Mucosa of gallbladder (tissue), 1 donor: ENCODE measurements around the gene BTBD10. TPM values are rescaled to one million over a fixed set of nuclear protein-coding genes. Genes with fewer than 3 reads are reported as not detected.
A peak's percentile ranks its signal among the peaks of the same experiment; 100 is the strongest.
"Not testable (repeated sequence)": the region's sequence is repeated elsewhere in the genome, so short reads cannot be mapped to it uniquely, and the experiment has no call there.

ENCODE experiments used
- DNase-seq: peaks from one replicate; pipeline ENCODE4 v3.0.0-alpha.2; 2020; ENCODE audit warnings: low spot score
- total RNA-seq: library from RNA; stranded (reverse); gene quantifications from one replicate; pipeline ENCODE4 v1.2.1, GENCODE V29; 2021
- donor health status: DM: no; HTN: no; CAD: no.

The BTBD10 gene
- total RNA-seq, 1 donor from 2014 or later: 24.6 TPM

DNA sequence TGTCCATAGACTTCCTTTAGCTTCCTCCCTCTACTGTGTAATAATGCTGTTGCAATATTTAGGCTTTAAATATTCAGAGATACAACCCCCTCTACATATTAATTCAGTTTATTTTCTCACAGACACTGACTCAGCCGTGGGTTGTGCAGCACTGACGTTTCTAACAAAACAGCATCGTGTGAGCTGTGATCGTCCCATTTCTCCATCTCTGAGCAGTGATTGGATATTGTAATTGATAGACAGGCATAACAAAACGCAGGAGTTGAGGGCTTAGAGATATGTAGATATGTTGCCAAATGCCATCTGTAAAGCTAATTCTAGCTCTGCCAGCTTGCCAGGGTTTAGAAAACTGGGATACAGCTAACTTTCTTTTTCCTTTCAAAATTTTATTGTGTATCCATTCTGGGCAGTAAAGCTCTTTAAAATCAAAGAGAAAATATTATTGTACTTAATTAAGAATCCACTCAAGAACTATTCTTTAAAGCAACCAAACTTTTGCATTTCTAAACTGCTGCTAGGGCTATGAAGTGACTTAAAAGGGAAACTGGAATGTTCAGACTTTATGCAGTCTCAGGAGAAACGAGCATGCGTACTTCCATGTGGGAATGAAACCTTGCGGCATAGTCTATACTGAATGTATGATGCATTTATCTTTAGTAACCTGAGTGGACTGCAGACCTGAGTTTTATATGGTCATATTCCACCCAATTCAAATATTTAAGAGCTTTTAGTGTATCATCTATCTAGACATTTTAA, 22.7 kb downstream of the BTBD10 start:
- DNase-seq: peak; percentile 25

DNA sequence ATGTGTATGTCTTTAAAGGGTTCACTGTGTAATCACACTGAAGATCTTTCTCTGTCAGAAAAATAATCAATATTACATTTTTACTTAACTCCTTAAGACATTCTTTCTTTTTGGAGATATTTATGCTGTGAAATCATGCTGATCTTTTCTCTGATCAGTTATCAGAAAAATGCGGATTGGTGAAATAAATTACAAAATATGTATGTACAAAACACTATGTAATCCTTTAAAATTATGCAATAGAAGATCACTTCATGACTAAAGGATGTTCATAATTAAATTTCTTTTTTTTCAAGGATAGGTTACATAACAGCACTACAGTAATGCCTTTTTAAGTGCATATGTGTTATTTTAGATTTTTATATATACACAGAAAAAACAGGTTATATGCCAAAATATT, 24.7 kb downstream of the BTBD10 start:
- no peak for DNase-seq

DNA sequence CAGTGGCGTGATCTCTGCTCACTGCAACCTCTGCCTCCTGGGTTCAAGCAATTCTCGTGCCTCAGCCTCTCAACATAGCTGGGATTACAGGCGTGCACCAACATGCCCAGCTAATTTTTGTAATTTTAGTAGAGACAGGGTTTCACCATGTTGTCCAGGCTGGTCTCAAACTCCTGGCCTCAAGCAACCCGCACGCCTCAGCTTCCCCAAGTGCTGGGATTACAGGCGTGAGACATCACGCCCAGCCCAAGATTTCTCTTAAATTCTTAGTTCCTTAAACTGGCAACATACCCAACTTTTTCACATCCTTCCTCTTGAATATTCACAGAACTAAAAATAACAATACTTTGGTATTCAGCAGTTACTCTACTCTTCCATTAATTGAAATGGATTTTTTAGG, 26.2 kb downstream of the BTBD10 start:
- DNase-seq: not testable (repeated sequence)

DNA sequence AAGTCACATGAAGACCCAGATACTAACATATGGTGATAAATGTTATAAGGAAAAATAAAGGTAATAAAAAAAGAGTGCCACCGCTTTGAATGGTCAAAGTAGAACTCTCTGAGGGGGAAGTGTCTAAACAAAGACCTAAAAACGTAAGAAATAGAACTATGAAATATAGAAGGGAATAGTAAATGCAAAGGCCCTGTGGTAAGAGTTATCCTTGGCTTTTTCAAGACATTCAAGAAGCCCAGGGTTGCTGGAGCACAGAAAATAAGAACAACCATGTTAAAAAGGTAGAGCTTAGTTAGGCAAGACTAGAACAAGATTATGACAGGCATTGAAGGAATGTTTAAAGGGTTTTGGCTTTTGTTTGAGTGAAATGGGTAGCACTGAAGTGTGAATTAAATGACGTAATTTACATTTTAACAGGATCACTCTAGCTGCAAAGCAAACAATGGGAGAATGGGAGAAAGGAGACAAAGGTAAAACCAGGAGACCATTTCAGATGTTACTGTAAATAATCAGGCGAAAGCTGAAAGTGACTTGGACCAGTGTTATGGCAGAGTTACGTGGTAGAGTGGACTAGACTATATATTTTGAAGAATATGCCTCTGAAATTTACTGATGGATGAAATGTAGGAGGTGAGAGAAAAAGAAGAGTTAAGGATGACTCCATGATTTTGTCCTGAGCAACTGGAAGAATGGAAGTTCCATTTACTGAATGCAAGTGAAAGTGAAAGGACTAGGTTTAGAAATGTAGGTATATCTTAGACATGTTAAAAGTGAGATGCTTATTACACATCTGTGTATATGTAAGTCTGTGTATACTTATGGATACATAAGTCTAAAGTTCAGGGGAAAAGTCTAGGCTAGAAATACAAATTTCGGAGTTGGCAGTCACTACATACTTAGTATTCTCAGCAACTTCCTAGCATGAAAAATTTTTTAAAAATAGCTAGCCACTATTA, 28.5 kb downstream of the BTBD10 start:
- DNase-seq: no peak

DNA sequence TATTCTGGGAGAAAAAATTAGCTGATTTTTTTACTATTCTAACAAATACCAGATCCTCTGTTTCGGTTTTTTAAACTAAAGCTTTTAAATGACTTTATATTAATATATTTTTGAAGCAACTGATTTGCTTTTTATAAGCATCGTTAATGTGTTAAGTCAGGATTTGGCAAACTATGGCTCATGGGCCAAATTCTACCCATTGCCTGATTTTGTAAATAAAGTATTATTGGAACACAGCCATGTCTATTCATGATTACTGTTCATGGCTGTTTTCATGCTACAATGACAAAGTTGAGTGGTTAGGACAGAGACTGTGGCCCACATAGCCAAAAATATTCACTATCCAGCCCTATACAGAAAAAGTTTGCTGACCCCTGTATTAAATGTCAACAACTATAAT, 29.6 kb downstream of the BTBD10 start:
- no peak for DNase-seq

DNA sequence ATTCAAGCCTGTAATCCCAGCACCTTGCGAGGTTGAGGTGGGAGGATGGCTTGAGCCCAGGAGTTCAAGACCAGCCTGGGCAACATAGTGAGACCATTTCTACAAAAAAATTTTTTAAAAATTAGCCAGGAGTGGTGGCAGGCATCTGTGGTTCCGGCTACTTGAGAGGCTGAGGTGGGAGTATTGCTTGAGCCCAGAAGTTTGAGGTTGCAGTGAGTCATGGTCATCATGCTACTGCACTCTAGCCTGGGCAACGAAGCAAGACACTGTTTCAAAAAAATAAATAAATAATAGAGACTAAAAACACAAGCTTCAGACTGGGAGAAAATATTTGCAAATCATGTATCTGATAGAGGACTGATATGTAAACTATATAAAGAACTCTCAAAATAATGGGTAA, 33.2 kb downstream of the BTBD10 start:
- DNase-seq: no peak

DNA sequence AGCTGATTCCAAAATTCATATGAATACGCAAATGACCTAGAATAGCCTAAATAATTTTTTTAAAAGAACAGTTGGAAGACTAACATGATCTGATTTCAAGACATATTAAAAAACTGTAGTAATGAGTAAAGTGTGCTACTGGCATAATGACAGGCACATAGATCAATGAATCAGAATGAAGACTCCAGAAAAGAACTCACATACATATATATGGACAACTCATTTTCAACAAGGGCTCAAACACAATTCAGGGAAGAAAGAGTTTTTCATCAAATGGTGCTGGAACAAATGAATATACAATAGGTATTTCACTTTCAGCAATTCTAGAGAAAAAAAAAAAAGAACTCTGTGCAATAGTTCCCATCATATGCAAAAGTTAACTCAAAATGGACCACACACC, 33.7 kb downstream of the BTBD10 start:
- DNase-seq: no peak

DNA sequence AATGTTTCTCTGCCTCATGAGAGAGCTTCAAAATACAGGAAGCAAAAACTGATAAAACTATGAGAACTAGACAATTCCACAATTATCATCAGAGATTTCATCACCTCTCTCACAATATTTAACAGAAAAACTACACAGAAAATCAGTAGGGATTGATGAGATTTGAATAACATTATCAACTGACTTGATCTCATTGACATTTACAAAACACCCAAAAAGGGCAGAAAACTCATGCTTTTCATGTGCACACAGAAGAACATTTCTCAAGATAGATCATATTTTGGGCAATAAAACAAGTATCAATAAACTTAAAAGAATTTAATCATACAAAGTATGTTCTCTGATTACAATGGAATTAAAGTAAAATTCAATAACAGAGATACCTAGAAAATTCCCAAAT, 35.6 kb downstream of the BTBD10 start:
- DNase-seq: no peak

DNA sequence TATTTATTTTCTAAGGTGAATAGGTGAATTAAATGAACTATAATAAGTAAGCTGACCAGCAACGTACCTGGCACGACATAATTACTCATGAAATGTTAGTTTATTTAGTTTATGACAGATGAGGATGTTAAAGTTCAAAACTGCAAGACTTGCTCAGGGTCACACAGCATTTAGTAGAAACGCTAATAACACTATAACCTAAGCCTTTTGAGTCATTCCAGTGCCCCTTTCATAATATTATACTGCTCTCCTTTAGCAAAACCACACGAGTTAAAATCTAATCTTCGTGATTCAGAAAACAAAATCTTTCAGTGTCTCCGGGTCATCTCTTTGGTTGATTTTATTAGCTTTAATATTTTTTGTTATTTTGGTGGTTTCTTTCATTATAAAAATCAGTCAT, 39.6 kb downstream of the BTBD10 start:
- no peak for DNase-seq

DNA sequence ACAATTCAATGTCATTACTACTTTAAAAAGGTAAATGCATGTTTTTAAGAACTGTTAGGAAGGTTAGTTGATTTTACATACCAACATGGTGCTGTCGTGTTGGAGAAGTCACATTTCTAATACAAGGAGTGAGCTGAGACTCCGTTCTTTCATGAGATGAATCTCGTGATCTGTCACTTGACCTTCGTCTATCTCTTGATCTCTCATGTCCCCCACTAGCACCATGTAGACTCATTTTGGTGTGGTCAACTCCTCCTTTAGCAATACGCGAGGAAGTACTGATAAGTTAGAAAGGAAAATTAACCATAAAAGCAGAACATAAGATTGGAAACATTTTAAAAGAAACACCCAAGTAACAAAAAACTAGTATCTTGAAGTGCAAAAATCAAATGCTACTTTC, 41.5 kb downstream of the BTBD10 start:
- no peak for DNase-seq

DNA sequence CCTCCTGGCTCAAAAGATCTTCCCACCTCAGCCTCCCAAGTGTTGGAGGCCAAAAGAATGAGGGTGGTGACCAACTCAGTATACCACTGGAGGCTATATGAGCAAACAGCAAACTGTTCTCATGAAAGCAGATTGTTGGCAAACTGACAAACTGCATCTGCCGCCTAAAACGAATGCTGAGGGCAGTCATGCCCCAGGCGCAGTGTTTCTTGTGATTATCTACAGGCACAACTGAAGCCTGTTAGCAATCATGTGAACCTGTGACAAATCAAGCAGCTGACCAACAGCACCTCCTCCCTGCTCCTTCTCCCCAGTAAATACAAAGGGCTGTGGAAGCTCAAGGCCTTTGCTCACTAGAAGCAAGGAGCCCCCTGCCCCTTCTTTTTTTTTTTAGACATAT, 47.8 kb downstream of the BTBD10 start:
- DNase-seq: no peak

DNA sequence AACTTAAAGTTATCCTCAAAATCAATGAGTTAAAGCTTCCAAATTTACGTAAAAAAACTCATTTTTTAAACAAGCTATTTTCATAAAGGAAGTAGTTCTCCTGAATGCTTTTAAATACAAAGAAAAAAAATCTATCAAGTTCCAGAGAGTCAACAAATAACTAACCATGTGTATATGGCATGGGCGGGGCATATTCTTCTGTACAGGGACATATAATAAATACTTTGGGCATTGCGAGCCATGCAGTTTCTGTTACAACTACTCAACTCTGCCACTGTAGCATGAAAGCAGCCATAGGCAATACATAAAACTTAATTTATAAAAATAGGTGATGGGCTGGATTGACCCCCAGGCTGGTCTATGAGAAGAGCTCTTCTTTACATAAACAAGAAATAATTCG, 57.8 kb downstream of the BTBD10 start:
- no peak for DNase-seq

DNA sequence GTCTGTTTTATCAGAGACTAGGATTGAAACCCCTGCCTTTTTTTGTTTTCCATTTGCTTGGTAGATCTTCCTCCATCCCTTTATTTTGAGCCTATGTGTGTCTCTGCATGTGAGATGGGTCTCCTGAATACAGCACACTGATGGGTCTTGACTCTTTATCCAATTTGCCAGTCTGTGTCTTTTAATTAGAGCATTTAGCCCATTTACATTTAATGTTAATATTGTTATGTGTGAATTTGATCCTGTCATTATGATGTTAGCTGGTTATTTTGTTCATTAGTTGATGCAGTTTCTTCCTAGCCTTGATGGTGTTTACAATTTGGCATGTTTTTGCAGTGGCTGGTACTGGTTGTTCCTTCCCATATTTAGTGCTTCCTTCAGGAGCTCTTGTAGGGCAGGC, 64.7 kb downstream of the BTBD10 start:
- DNase-seq: not testable (repeated sequence)

DNA sequence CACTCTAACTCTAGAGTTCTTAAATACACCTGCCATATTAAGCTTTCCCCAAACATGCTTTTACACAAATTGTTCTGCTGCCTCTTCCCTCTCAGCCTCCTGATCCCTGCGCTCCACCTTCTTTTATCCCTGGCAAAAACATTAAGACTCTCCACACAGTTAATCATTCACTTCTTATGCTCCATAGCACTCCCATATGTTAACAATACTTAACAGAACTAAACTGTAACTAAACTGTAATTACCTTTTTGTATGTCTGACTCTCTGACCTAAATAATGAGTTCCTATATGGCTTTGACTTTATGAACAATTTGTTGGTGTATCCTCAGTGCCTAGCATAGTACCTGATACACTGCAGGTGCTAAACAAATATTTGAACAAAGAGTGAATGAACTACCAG, 71.8 kb downstream of the BTBD10 start:
- DNase-seq: no peak

DNA sequence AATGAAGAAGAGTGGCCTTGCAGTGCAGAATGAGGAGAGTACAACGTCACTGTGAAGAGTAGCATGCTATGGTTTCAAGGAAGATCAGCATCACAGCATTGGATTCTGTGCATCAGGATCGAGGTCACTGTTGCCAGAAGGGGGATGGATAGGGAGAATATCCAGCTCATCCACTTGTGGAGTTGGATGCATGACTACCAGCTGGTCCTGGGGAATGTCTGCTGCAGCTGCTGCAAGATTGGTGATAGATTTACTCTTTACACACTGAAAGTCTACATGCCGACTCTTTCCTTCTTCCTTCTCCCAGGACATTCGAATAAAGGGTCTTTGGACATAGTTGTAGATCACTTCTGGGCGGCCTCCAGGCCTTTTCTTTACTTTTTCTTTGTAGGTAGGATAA, 74.3 kb downstream of the BTBD10 start:
- no peak for DNase-seq

DNA sequence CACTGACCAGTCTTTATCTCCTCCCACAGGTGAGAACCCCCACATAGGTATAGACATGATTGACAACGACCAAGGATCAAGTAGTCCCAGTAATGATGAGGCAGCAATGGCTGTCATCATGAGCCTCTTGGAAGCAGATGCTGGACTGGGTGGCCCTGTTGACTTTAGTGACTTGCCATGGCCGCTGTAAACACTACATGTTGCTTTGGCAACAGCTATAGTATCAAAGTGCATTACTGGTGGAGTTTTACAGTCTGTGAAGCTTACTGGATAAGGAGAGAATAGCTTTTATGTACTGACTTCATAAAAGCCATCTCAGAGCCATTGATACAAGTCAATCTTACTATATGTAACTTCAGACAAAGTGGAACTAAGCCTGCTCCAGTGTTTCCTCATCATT, 76.5 kb downstream of the BTBD10 start:
- no peak for DNase-seq

DNA sequence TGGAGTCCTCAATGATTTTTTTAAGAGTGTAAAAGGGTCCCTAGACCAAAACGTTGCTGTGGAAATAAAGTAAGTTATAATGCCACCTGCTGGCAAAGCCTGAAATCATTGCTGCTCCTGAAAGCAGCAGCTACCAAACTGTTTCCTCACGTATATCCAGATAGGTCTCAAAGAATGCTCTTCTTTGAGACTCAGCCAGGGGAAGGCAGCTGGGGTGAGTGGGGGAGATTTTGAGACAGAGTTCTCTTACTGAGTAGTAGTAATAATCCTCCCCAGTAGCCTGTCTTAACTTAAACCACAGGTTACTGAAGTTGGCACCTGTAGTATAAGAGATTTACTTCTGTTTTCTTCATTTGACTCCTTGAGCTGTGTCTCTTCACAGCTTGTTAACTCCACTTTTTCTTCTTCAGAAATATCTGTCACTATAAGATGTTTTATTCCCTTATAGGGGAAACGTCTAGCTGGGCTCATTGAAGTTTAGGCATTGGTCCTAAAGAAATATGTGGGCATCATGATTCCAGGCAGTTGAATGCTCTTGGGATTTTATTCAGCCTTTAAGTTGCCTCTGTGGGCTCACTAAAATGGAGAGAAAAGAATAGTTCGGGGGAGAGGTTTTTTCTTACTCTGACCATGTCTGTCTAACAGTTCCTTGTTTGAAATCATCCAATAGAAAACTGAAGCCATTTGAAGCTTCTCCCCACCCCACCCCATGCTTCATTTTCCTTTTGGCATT, 77.9 kb downstream of the BTBD10 start:
- DNase-seq: no peak

DNA sequence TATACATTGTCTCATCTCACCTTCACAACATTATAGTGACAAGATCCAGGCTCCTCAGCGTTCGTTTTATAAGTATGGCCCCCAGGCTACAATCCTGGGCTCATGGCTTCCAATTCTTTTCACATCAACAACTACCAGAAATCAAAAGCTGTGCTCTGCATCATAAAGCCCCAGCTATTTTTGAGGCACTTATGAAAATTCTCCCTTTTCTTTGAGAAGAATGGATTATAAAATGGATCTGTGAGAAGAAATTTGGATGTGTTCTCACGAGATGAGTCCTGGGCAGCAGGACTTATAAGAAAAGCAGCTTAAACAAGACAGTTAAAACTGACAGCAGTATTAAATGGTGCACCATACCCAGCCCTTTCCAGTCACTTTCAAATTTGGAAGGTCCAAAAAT, 80.3 kb downstream of the BTBD10 start:
- no peak for DNase-seq

DNA sequence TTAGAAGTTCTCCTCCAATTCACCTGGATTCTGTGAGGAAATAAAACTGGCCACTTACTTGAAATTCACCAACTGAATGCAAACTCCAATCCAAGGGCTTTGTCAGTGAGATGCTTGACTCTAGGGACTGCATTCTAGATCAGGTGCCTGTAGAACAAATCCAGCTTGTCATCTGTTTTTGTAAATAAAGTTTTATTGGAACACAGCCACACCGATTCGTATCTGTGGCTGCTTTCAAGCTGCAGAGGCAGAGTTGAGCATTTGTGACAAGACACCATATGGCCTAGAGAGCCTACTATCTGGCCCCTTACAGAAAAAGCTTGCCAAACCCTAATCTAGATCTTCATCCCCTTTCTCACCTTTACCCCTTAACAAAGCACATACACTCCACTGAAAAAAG, 82.3 kb downstream of the BTBD10 start:
- DNase-seq: no peak

DNA sequence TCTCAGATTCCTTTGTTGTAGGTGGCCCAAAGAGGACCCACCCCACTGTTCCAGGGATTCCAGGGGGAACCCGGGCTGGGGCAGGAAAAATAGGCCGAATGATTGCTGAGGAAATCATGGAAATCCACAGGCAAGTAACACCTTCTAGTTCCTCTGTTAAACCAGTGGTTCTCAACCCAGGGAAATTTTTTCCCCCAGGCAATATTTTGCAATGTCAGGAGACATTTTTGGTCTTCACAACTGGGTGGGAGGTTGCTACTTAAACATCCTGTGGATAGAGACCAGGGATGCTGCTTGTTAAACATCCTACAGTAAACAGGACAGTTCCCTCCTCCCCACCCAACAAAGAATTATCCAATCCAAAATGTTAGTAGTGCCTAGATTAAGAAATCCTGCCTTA, 84.7 kb downstream of the BTBD10 start:
- no peak for DNase-seq

DNA sequence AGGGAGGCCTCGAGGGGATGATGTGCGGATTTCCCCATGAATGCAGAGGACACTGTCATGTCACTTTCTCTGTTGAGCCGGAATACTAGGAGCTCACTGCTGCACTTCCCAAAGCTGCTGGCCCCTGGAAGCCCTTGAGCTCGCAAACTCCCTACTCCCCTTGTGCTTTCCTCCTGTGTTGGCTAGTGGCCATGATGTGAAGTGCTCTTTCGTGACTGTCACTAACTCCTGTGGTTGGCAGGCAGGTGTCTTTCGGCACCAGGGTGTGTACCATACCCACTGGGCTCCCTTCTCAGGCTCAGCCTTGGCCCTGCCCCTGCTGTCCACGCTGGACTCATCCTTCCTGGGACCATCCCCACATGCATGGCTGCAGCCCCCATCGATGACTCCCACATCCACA, 86.2 kb downstream of the BTBD10 start:
- DNase-seq: no peak

DNA sequence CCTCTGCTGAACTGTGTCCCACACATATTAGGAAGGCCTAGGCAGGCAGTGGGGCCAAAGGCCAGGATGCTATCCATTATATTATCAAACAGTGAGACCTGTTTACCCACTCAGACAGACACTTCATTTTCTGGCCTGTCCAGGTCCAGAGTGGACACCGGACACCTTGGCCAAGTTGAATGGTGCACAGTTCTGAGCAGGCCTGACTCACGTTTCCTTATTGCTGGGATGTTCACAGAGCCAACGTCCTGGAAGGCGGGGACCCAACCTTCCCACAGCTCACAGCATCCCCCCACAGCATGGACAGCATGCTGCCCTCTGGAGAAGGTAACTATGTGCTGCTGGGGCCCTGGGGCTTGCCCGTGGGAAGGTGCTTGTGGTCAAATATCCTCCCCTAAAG, 86.6 kb downstream of the BTBD10 start:
- no peak for DNase-seq
